Heart right ventricle (tissue), 16 donors: ENCODE measurements around the gene ABL1. TPM values are rescaled to one million over a fixed set of nuclear protein-coding genes. Genes with fewer than 3 reads are reported as not detected.

ENCODE experiments used
- ATAC-seq, 8 donors: fragments of 200-7000 bp; cut with Tn5 transposase; one replicate each; pipeline ENCODE4 v1.9.1; 2020; ENCODE audit warnings: mild to moderate bottlenecking in 8 of 8, moderate library complexity in 8 of 8, moderate number of reproducible peaks in 1 of 8
- DNase-seq, 2 donors: peaks; one replicate each; pipeline ENCODE4 v3.0.0-alpha.2; 2020
- H3K27ac ChIP-seq, 10 donors: fragments of 200-600 bp; sonication (generic) in 2 of 10; one replicate each; pipeline versions ENCODE4 v1.5.0 to v1.8.0; 2020 to 2022; ENCODE audit warnings: mild to moderate bottlenecking in 3 of 10
- H3K27me3 ChIP-seq, 7 donors: fragments of 200-600 bp; one replicate each; pipeline ENCODE4 v1.8.0; 2021 to 2022; ENCODE audit warnings: mild to moderate bottlenecking in 2 of 7
- H3K36me3 ChIP-seq, 9 donors: fragments of 200-600 bp; sonication (generic) in 1 of 9; one replicate each; pipeline versions ENCODE4 v1.5.0 to v1.8.0; 2020 to 2022; ENCODE audit warnings: mild to moderate bottlenecking in 2 of 9
- H3K4me1 ChIP-seq, 9 donors: fragments of 200-600 bp; sonication (generic) in 1 of 9; one replicate each; pipeline versions ENCODE4 v1.5.0 to v1.8.0; 2020 to 2022; ENCODE audit warnings: mild to moderate bottlenecking in 4 of 9
- H3K4me3 ChIP-seq, 10 donors: fragments of 200-600 bp; sonication (generic) in 2 of 10; one replicate each; pipeline versions ENCODE4 v1.5.0 to v1.8.0; 2020 to 2022; ENCODE audit warnings: mild to moderate bottlenecking in 7 of 10, moderate library complexity in 2 of 10
- H3K9me3 ChIP-seq, 11 donors: fragments of 200-600 bp in 10 of 11; sonication (generic) in 2 of 11; one replicate each; pipeline versions ENCODE4 v1.5.0 to v1.8.0; 2013 to 2022; ENCODE audit warnings: mild to moderate bottlenecking in 2 of 11, control low read depth in 1 of 11, moderate library complexity in 1 of 11
- CTCF ChIP-seq, 9 donors: fragments of 200-600 bp; sonication (generic) in 2 of 9; IDR thresholded peaks; one replicate each; pipeline versions ENCODE4 v1.5.0 to v1.8.0; 2021 to 2022; ENCODE audit warnings: antibody characterized with exemption in 9 of 9, mild to moderate bottlenecking in 5 of 9, moderate library complexity in 1 of 9
- WGBS, 2 donors: extraction: QIAGEN DNeasy Blood & Tissue Kit; methylation state at CpG; one replicate each; pipeline ENCODE4 v1.1.7; 2013; ENCODE audit warnings: inconsistent platforms in 1 of 2; 5-methylcytosine and 5-hydroxymethylcytosine counted together
- intact Hi-C, 10 donors: fragments of 100-400 bp; cut with DNase I; formaldehyde crosslinking; loops; one replicate each; pipeline versions ENCODE4 v1.11.1 to v1.14.2; 2022
- polyA plus RNA-seq, 2 donors: library from polyadenylated mRNA; stranded (reverse); fragments of 200-250 nt; gene quantifications; one replicate each; pipeline ENCODE4 v1.2.3, GENCODE V29; 2013
- total RNA-seq, 10 donors: library from RNA; stranded (reverse); fragmentation: NEBNext Ultra II Directional in 3 of 10; extraction: Animal tissue kit (Norgen Biotek cat#: 25700) in 3 of 10; gene quantifications; one replicate each; pipeline versions ENCODE4 v1.2.1 to v1.2.4, GENCODE V29; 2021 to 2023
- donor health status: Arrhythmogenic right ventricular cardiomyopathy.
- donor health status: ischemic (EF 13 %, LVEDD 7.1; RV severe dilation, severe dysfunction).
- donor health status: healthy with polysubstance abuse.
- donor health status: DM: no; HTN: yes; CAD: no.
- donor health status: DM: no; HTN: no; CAD: no.
- donor health status: ischemic (EF 25% LVEDD 6.9; RV normal size, moderate dysfunction).
- donor health status: ischemic (EF 25% LVEDD 5.7; RV mildly dilated, moderate dysfunction).
- donor health status: healthy.
- donor health status: DM: yes; HTN: yes; CAD: no.
- donor health status: Ischemic cardiomyopathy.
- donor health status: ischemic (EF 35%, LVEDD 5.7; RV mildly dilated, moderate dysfunction).
- donor health status: nonischemic (EF 11% LVEDD 7.7; RV severe dilation, severe dysfunction).
- donor health status: DM: yes; HTN: yes; CAD: no.
- donor health status: PGD.
- donor health status: ischemic (EF 29% LVEDD 5.4; RV normal size, mild dysfunction).
- donor health status: nonischemic (EF 23%, LVEDD 6.1; RV moderate dilation, normal function).

ABL1 gene
- total and polyA plus RNA-seq, 12 donors: 16.2 to 48.8 (median 33.3) TPM

DNA sequence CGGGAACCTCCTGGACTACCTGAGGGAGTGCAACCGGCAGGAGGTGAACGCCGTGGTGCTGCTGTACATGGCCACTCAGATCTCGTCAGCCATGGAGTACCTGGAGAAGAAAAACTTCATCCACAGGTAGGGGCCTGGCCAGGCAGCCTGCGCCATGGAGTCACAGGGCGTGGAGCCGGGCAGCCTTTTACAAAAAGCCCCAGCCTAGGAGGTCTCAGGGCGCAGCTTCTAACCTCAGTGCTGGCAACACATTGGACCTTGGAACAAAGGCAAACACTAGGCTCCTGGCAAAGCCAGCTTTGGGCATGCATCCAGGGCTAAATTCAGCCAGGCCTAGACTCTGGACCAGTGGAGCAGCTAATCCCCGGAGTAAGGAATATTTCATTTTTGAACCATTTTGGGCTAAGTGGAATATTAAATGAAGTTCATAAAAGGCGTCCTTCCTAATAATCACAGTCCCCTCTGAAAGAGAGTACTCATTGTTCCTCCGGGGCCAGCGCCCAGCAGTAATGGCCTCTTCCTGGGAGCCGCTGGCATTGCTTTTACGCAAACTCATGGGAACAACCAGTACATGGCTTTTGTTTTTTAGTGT, 38.0 kb downstream of the ABL1 start:
- peaks cover 5 to 58% (median 42%) of the 10 kb centered on the region in 9 donors for H3K4me1 ChIP-seq
- no peak for TF ChIP-seq CTCF (IDR thresholded peaks at IDR 0.05)

DNA sequence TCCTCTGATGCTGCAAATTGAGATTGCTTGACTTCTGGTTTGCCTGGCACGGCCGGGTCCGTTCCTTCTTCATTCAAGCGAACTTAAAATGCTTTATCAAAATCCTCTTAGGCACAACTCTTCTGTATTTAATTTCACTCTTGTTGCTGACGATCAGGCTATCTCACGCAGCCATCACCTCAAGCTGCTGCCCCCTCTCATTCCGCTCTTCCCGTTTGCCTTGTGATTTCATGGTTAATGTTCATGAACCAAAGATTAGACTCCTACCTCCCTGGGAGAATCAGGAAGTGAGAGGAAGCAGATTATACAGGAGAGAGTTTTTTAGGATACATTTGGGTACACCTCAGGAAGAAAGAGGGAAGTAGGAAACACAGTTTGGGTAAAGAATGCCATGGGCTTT, 38.9 kb downstream of the ABL1 start:
- Histone ChIP-seq H3K4me3 (no peak overlapping the region), H3K9me3 (no peaks in the 10 kb centered on the region), H3K36me3 (peaks cover 0 to 100% (median 42%) of the 10 kb centered on the region in 9 donors), H3K4me1 (peaks cover 5 to 55% (median 40%) of the 10 kb centered on the region in 9 donors), H3K27me3 (no peaks in the 10 kb centered on the region), H3K27ac (peak overlapping the region; percentile 27 to 87 (median 69))
- TF ChIP-seq CTCF (IDR thresholded peaks at IDR 0.05): no peak
- 84 to 85% methylated on average over 8 of the region's 8 CpGs for WGBS, 2 donors
- DNase-seq (no peak), ATAC-seq (no peak)
- intact Hi-C loops: loop anchor here in 8 of 10 donors (2.0 to 10.0 kb wide), 6 partner anchors 58 to 173 kb away; partner anchors contain the start of gene FIBCD1 (in 1 of the 8)

More for the DNA sequence above, 38.0 kb downstream of the ABL1 start:
- peak overlapping the region; percentile 27 to 87 (median 69) for H3K27ac ChIP-seq
- no peaks in the 10 kb centered on the region for H3K9me3 ChIP-seq
- intact Hi-C loops: loop anchor here in 8 of 10 donors (2.0 to 10.0 kb wide), 6 partner anchors 59 to 174 kb away; partner anchors contain the start of gene FIBCD1 (in 1 of the 8)
- no peaks in the 10 kb centered on the region for H3K27me3 ChIP-seq
- peak; percentile 66 to 74 for DNase-seq
- peak; percentile 47 to 79 (median 68) for ATAC-seq
- peaks cover 0 to 96% (median 32%) of the 10 kb centered on the region in 9 donors for H3K36me3 ChIP-seq
- no peak overlapping the region for H3K4me3 ChIP-seq
- WGBS, 2 donors: 68 to 70% methylated on average over 15 of the region's 15 CpGs

DNA sequence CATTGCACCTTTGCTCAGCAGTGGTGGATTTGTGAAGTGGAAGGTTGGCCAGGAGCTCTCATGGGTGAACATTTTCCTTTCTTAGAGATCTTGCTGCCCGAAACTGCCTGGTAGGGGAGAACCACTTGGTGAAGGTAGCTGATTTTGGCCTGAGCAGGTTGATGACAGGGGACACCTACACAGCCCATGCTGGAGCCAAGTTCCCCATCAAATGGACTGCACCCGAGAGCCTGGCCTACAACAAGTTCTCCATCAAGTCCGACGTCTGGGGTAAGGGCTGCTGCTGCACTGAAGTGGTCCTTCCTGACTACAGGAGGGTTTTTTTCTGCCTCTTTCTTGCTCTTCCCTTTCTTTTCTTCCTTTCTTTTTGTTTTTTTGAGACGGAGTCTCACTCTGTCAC, 39.7 kb downstream of the ABL1 start:
- intact Hi-C loops: loop anchor here in 7 of 10 donors (5.0 to 10.0 kb wide), 5 partner anchors 58 to 173 kb away; partner anchors contain the start of gene FIBCD1 (in 1 of the 7)
- DNase-seq (no peak), ATAC-seq (no peak)
- Histone ChIP-seq H3K27ac (no peak overlapping the region), H3K27me3 (no peaks in the 10 kb centered on the region), H3K4me1 (peaks cover 5 to 47% (median 32%) of the 10 kb centered on the region in 9 donors), H3K9me3 (no peaks in the 10 kb centered on the region), H3K4me3 (no peak overlapping the region), H3K36me3 (peaks cover 0 to 100% (median 50%) of the 10 kb centered on the region in 9 donors)
- TF ChIP-seq CTCF (IDR thresholded peaks at IDR 0.05): no peak
- WGBS, 2 donors: 80 to 91% methylated on average over 5 of the region's 5 CpGs

GRCh38 chr9:130877300-130877699, 42.2 kb downstream of the ABL1 start:
- no peaks in the 10 kb centered on the region for H3K27me3 ChIP-seq
- H3K4me3 ChIP-seq: no peak overlapping the region
- peak in 1 of 8 donors; percentile 3 for ATAC-seq
- no peak for DNase-seq
- no peak overlapping the region for H3K27ac ChIP-seq
- H3K9me3 ChIP-seq: no peaks in the 10 kb centered on the region
- peaks cover 3 to 100% (median 67%) of the 10 kb centered on the region in 9 donors for H3K36me3 ChIP-seq
- H3K4me1 ChIP-seq: peaks cover 5 to 22% (median 17%) of the 10 kb centered on the region in 9 donors
- WGBS, 2 donors: 95 to 96% methylated on average over 6 of the region's 6 CpGs
- TF ChIP-seq CTCF (IDR thresholded peaks at IDR 0.05): no peak
- intact Hi-C loops: loop anchor here in 3 of 10 donors (10.0 kb wide), 1 partner anchor 168 kb away; no protein-coding TSS in a partner anchor
